ENCODE data around the gene ZFPM1.

The ZFPM1 gene

DNA sequence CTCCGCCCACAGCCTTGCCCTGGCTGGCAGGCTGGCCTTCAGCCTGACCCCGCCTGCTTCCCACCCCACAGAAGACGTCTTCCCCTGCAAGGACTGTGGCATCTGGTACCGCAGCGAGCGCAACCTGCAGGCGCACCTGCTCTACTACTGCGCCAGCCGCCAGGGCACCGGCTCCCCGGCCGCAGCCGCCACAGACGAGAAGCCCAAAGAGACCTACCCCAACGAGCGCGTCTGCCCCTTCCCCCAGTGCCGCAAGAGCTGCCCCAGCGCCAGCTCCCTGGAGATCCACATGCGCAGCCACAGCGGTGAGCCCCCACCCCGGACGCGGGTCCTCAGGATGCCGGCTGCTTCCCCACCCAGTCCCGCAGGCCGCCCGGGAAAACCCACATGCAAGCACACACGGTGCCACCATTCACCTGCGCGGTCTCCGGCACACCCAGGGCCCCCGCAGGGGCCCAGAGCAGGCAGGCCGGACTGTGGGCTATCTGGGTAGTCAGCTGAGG is 78.9 kb downstream of the ZFPM1 start:
- TF ChIP-seq, protein P1, sequence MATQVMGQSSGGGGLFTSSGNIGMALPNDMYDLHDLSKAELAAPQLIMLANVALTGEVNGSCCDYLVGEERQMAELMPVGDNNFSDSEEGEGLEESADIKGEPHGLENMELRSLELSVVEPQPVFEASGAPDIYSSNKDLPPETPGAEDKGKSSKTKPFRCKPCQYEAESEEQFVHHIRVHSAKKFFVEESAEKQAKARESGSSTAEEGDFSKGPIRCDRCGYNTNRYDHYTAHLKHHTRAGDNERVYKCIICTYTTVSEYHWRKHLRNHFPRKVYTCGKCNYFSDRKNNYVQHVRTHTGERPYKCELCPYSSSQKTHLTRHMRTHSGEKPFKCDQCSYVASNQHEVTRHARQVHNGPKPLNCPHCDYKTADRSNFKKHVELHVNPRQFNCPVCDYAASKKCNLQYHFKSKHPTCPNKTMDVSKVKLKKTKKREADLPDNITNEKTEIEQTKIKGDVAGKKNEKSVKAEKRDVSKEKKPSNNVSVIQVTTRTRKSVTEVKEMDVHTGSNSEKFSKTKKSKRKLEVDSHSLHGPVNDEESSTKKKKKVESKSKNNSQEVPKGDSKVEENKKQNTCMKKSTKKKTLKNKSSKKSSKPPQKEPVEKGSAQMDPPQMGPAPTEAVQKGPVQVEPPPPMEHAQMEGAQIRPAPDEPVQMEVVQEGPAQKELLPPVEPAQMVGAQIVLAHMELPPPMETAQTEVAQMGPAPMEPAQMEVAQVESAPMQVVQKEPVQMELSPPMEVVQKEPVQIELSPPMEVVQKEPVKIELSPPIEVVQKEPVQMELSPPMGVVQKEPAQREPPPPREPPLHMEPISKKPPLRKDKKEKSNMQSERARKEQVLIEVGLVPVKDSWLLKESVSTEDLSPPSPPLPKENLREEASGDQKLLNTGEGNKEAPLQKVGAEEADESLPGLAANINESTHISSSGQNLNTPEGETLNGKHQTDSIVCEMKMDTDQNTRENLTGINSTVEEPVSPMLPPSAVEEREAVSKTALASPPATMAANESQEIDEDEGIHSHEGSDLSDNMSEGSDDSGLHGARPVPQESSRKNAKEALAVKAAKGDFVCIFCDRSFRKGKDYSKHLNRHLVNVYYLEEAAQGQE (IDR thresholded peaks at IDR 0.05; ENCODE audit: insufficient replicate concordance, low read depth), result no peak
- TF ChIP-seq POLR2AphosphoS5 (IDR thresholded peaks at IDR 0.05; ENCODE audit: low read depth) (no peak), GABPA (IDR thresholded peaks at IDR 0.05; ENCODE audit: low read depth) (no peak), CTCF (IDR thresholded peaks at IDR 0.05; ENCODE audit: insufficient read depth, low read length) (no peak), SPI1 (IDR thresholded peaks at IDR 0.05; ENCODE audit: borderline replicate concordance, low read depth) (no peak)
- DNase-seq (ENCODE audit: low read depth in 1 of 2, low spot score in 1 of 2), result no peak
- Histone ChIP-seq H3K4me3 (replicated peaks; ENCODE audit: insufficient read depth, low read length) (no peak overlapping the region), H3K27ac (replicated peaks) (no peak overlapping the region), H3K27me3 (ENCODE audit: insufficient read depth, poor library complexity, severe bottlenecking) (no peaks in the 10 kb centered on the region)

DNA sequence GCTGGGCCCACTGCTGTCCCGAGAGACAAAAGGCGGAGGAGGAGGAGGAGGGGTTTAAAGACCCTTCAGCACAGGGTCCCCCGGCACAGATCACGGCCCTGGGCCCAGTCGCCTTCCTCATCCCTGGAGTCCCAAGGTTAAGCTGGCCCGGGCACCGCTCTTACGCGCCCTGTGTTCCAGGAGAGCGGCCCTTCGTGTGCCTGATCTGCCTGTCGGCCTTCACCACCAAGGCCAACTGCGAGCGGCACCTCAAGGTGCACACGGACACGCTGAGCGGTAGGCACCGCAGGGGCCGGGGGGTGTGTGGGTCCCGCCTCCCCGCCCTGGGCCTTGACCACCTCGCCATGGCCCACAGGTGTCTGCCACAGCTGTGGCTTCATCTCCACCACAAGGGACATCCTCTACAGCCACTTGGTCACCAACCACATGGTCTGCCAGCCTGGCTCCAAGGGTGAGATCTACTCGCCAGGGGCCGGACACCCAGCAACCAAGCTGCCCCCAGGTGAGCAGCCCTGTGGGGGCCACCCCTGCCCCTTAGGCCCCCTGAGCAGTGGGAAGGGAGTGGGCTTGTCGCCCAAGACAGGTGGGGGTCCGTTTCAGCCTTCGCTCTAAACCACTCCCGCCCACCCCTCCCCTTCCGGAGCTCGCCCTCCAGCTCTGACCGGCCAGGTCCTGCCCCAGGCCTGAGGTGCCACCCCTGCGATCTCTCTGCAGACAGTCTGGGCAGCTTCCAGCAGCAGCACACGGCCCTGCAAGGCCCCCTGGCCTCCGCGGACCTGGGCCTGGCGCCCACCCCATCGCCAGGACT is 79.6 kb downstream of the ZFPM1 start:
- no peak for DNase-seq (ENCODE audit: low read depth in 1 of 2, low spot score in 1 of 2)
- H3K27ac ChIP-seq (replicated peaks), result no peak overlapping the region
- no peaks in the 10 kb centered on the region for H3K27me3 ChIP-seq (ENCODE audit: insufficient read depth, poor library complexity, severe bottlenecking)
- TF ChIP-seq SPI1 (IDR thresholded peaks at IDR 0.05; ENCODE audit: borderline replicate concordance, low read depth) (no peak), CTCF (IDR thresholded peaks at IDR 0.05; ENCODE audit: insufficient read depth, low read length) (no peak), GABPA (IDR thresholded peaks at IDR 0.05; ENCODE audit: low read depth) (no peak), POLR2AphosphoS5 (IDR thresholded peaks at IDR 0.05; ENCODE audit: low read depth) (no peak)
- TF ChIP-seq, protein P1 (IDR thresholded peaks at IDR 0.05; ENCODE audit: insufficient replicate concordance, low read depth), result no peak
- H3K4me3 ChIP-seq (replicated peaks; ENCODE audit: insufficient read depth, low read length), result no peak overlapping the region

DNA sequence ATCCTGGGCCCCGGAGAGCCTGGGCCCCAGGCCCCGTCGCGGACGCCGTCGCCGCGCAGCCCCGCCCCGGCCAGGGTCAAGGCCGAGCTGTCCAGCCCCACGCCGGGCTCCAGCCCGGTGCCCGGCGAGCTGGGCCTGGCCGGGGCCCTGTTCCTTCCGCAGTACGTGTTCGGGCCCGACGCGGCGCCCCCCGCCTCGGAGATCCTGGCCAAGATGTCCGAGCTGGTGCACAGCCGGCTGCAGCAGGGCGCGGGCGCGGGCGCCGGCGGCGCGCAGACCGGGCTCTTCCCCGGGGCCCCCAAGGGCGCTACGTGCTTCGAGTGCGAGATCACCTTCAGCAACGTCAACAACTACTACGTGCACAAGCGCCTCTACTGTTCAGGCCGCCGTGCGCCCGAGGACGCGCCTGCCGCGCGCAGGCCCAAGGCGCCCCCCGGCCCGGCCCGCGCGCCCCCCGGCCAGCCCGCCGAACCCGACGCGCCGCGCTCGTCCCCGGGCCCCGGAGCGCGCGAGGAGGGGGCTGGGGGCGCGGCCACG is 80.4 kb downstream of the ZFPM1 start:
- Histone ChIP-seq H3K27ac (replicated peaks) (no peak overlapping the region), H3K27me3 (ENCODE audit: insufficient read depth, poor library complexity, severe bottlenecking) (no peaks in the 10 kb centered on the region), H3K4me3 (replicated peaks; ENCODE audit: insufficient read depth, low read length) (no peak overlapping the region)
- TF ChIP-seq, protein P1 (IDR thresholded peaks at IDR 0.05; ENCODE audit: insufficient replicate concordance, low read depth), result no peak
- no peak for TF ChIP-seq POLR2AphosphoS5 (IDR thresholded peaks at IDR 0.05; ENCODE audit: low read depth)
- no peak for TF ChIP-seq GABPA (IDR thresholded peaks at IDR 0.05; ENCODE audit: low read depth)
- TF ChIP-seq SPI1 (IDR thresholded peaks at IDR 0.05; ENCODE audit: borderline replicate concordance, low read depth), result no peak
- no peak for TF ChIP-seq CTCF (IDR thresholded peaks at IDR 0.05; ENCODE audit: insufficient read depth, low read length)
- no peak for DNase-seq (ENCODE audit: low read depth in 1 of 2, low spot score in 1 of 2)

All from HL-60 (cell line).